HepG2 (cell line): ENCODE measurements around the gene ENO1. TPM values are rescaled to one million over a fixed set of nuclear protein-coding genes. Genes with fewer than 3 reads are reported as not detected.

Experiments used
- CC2D1A ChIP-seq: sonication (generic); formaldehyde crosslinking; IDR thresholded peaks from 2 replicates; pipeline ENCODE4 v1.8.1; 2023; ENCODE audit warnings: mild to moderate bottlenecking, missing genetic modification reagents
- HNF1A ChIP-seq, 2 experiments: sonication (generic) in 1 of 2; formaldehyde crosslinking in 1 of 2; IDR thresholded peaks; 2 replicates each; pipeline versions ENCODE4 v1.4.0 to v1.6.1; 2016 to 2020; ENCODE audit warnings: borderline replicate concordance in 1 of 2, low read depth in 1 of 2, mild to moderate bottlenecking in 1 of 2, missing genetic modification reagents in 1 of 2
- NCOA1 ChIP-seq: sonication (generic); formaldehyde crosslinking; IDR thresholded peaks from 2 replicates; pipeline ENCODE4 v1.9.0; 2021; ENCODE audit warnings: missing genetic modification reagents
- NCOA5 ChIP-seq: sonication (generic); formaldehyde crosslinking; IDR thresholded peaks from 2 replicates; pipeline ENCODE4 v1.4.0; 2020; ENCODE audit warnings: missing genetic modification reagents
- NR1H2 ChIP-seq: sonication (generic); formaldehyde crosslinking; IDR thresholded peaks from 2 replicates; pipeline ENCODE4 v1.8.1; 2022; ENCODE audit warnings: low read depth, missing genetic modification reagents, borderline replicate concordance
- POLR2AphosphoS5 ChIP-seq: IDR thresholded peaks from 2 replicates; pipeline ENCODE4 v1.6.1; 2012; ENCODE audit warnings: low read depth, low read length
- PTBP1 ChIP-seq: fragments of 200-400 bp; formaldehyde crosslinking; IDR thresholded peaks from 2 replicates; pipeline ENCODE4 v1.6.1; 2018; ENCODE audit warnings: low read length, low read depth; ENCODE audit not compliant: poor library complexity, severe bottlenecking
- SAP130 ChIP-seq: IDR thresholded peaks from 2 replicates; pipeline ENCODE4 v1.6.1; 2016; ENCODE audit warnings: low read depth
- TSC22D2 ChIP-seq: sonication (generic); formaldehyde crosslinking; IDR thresholded peaks from 2 replicates; pipeline ENCODE4 v1.5.1; 2020; ENCODE audit warnings: missing genetic modification reagents, mild to moderate bottlenecking, borderline replicate concordance
- ZIK1 ChIP-seq: sonication (generic); formaldehyde crosslinking; IDR thresholded peaks from 2 replicates; pipeline ENCODE4 v1.5.0; 2020; ENCODE audit warnings: mild to moderate bottlenecking, low read depth, missing genetic modification reagents, borderline replicate concordance
- ZMYM2 ChIP-seq: sonication (generic); formaldehyde crosslinking; IDR thresholded peaks from 2 replicates; pipeline ENCODE4 v1.8.0; 2022; ENCODE audit warnings: mild to moderate bottlenecking, missing genetic modification reagents
- ZNF180 ChIP-seq: sonication (generic); formaldehyde crosslinking; IDR thresholded peaks from 2 replicates; pipeline ENCODE4 v1.4.0; 2020; ENCODE audit warnings: low read depth, missing genetic modification reagents, borderline replicate concordance
- ZNF282 ChIP-seq: fragments of 450-650 bp; IDR thresholded peaks from 2 replicates; pipeline ENCODE4 v1.6.1; 2018; ENCODE audit not compliant: partially characterized antibody
- ZNF329 ChIP-seq: sonication (generic); formaldehyde crosslinking; IDR thresholded peaks from 2 replicates; pipeline ENCODE4 v1.9.0; 2021; ENCODE audit warnings: low read depth, mild to moderate bottlenecking, missing genetic modification reagents
- ZNF550 ChIP-seq: sonication (generic); formaldehyde crosslinking; IDR thresholded peaks from 2 replicates; pipeline ENCODE4 v1.4.0; 2020; ENCODE audit warnings: mild to moderate bottlenecking, missing genetic modification reagents, borderline replicate concordance
- ZNF703 ChIP-seq: sonication (generic); formaldehyde crosslinking; IDR thresholded peaks from 2 replicates; pipeline ENCODE4 v1.5.1; 2020; ENCODE audit warnings: missing genetic modification reagents, mild to moderate bottlenecking, moderate library complexity, borderline replicate concordance
- polyA plus RNA-seq, 8 experiments: library from polyadenylated mRNA; depleted of rRNA in 3 of 8; stranded (reverse) in 7 of 8; unstranded in 1 of 8; fragments of >200 nt; fragmentation: Illumina TruSeq in 4 of 8; extraction: Trizol in 4 of 8; gene quantifications; 2 replicates each; pipeline versions ENCODE4 v1.2.1 to v1.2.3, GENCODE V29; 2011 to 2016; ENCODE audit warnings: low read depth in 4 of 8, missing spikeins in 1 of 8, mixed read lengths in 1 of 8; ENCODE audit not compliant: insufficient read depth in 1 of 8
- total RNA-seq, 5 experiments: library from RNA; depleted of rRNA; stranded (reverse); fragments of >200 nt; fragmentation: Illumina TruSeq; extraction: Trizol; gene quantifications; 2 replicates each; pipeline ENCODE4 v1.2.3, GENCODE V29; 2016; ENCODE audit warnings: low read depth in 1 of 5
- TF ChIP-seq, protein P1 (sequence below): fragments of 450-650 bp; IDR thresholded peaks from 2 replicates; pipeline ENCODE4 v1.6.1; 2017; ENCODE audit warnings: mild to moderate bottlenecking
- TF ChIP-seq, protein P2 (sequence below): sonication (generic); formaldehyde crosslinking; IDR thresholded peaks from 2 replicates; pipeline ENCODE4 v1.5.0; 2020; ENCODE audit warnings: mild to moderate bottlenecking, missing genetic modification reagents
- TF ChIP-seq, protein P3 (sequence below): sonication (generic); formaldehyde crosslinking; IDR thresholded peaks from 2 replicates; pipeline ENCODE4 v1.5.0; 2020; ENCODE audit warnings: missing genetic modification reagents

ENO1 gene
- total and polyA plus RNA-seq, 2 of the 13 experiments (the other 11 are each of a cell fraction or from before 2014, with no cell fraction given) = 1,559 to 3,103 TPM

GRCh38 chr1:8848663-8849386, 29.7 kb downstream of the ENO1 start (continued):
- TF ChIP-seq, protein P1, sequence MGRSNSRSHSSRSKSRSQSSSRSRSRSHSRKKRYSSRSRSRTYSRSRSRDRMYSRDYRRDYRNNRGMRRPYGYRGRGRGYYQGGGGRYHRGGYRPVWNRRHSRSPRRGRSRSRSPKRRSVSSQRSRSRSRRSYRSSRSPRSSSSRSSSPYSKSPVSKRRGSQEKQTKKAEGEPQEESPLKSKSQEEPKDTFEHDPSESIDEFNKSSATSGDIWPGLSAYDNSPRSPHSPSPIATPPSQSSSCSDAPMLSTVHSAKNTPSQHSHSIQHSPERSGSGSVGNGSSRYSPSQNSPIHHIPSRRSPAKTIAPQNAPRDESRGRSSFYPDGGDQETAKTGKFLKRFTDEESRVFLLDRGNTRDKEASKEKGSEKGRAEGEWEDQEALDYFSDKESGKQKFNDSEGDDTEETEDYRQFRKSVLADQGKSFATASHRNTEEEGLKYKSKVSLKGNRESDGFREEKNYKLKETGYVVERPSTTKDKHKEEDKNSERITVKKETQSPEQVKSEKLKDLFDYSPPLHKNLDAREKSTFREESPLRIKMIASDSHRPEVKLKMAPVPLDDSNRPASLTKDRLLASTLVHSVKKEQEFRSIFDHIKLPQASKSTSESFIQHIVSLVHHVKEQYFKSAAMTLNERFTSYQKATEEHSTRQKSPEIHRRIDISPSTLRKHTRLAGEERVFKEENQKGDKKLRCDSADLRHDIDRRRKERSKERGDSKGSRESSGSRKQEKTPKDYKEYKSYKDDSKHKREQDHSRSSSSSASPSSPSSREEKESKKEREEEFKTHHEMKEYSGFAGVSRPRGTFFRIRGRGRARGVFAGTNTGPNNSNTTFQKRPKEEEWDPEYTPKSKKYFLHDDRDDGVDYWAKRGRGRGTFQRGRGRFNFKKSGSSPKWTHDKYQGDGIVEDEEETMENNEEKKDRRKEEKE = no peak
- TF ChIP-seq NR1H2 = no peak; the same call in 1 of the 2 replicates
- TF ChIP-seq CC2D1A (CRISPR knock-in tag) = no peak
- TF ChIP-seq ZNF550 (CRISPR knock-in tag) = no peak
- no peak for TF ChIP-seq ZMYM2 (CRISPR knock-in tag)
- TF ChIP-seq, protein P2, sequence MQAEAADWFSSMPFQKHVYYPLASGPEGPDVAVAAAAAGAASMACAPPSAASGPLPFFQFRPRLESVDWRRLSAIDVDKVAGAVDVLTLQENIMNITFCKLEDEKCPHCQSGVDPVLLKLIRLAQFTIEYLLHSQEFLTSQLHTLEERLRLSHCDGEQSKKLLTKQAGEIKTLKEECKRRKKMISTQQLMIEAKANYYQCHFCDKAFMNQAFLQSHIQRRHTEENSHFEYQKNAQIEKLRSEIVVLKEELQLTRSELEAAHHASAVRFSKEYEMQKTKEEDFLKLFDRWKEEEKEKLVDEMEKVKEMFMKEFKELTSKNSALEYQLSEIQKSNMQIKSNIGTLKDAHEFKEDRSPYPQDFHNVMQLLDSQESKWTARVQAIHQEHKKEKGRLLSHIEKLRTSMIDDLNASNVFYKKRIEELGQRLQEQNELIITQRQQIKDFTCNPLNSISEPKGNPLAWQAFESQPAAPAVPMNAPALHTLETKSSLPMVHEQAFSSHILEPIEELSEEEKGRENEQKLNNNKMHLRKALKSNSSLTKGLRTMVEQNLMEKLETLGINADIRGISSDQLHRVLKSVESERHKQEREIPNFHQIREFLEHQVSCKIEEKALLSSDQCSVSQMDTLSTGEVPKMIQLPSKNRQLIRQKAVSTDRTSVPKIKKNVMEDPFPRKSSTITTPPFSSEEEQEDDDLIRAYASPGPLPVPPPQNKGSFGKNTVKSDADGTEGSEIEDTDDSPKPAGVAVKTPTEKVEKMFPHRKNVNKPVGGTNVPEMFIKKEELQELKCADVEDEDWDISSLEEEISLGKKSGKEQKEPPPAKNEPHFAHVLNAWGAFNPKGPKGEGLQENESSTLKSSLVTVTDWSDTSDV (CRISPR knock-in tag) = no peak
- TF ChIP-seq, protein P3, sequence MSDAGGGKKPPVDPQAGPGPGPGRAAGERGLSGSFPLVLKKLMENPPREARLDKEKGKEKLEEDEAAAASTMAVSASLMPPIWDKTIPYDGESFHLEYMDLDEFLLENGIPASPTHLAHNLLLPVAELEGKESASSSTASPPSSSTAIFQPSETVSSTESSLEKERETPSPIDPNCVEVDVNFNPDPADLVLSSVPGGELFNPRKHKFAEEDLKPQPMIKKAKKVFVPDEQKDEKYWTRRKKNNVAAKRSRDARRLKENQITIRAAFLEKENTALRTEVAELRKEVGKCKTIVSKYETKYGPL (CRISPR knock-in tag) = no peak
- no peak for TF ChIP-seq NCOA1
- peak; percentile 90 for TF ChIP-seq SAP130 (CRISPR knock-in tag)
- TF ChIP-seq ZNF703 (CRISPR knock-in tag) = no peak
- no peak for TF ChIP-seq ZNF180 (CRISPR knock-in tag)
- TF ChIP-seq PTBP1 = no peak
- TF ChIP-seq ZNF282 = no peak
- TF ChIP-seq HNF1A (IDR thresholded peaks at IDR 0.05; ENCODE audit: low read depth) = peak; percentile 22; the same call in 1 of the 2 replicates
- no peak; the same call in 1 of the 2 replicates for TF ChIP-seq HNF1A (CRISPR knock-in tag; IDR thresholded peaks at IDR 0.05; ENCODE audit: borderline replicate concordance)
- TF ChIP-seq TSC22D2 (CRISPR knock-in tag) = no peak
- no peak; the same call in 1 of the 2 replicates for TF ChIP-seq ZIK1 (CRISPR knock-in tag)
- no peak for TF ChIP-seq POLR2AphosphoS5
- no peak for TF ChIP-seq ZNF329
- no peak for TF ChIP-seq NCOA5
